Activated CD4-positive, alpha-beta T cell treated with anti-CD3 and anti-CD28 coated beads, Interleukin-2, amount 50 U/mL, for 48 hours (primary cell): ENCODE data around the gene FAM184A.
"Not testable (repeated sequence)": the region's sequence is repeated elsewhere in the genome, so short reads cannot be mapped to it uniquely, and the experiment has no call there.

Experiments used
- DNase-seq, 2 experiments: peaks; one replicate each; pipeline ENCODE4 v3.0.0-alpha.2; 2020

Gene FAM184A

GRCh38 chr6:119052987-119053386 is 25.5 kb downstream of the FAM184A start:
- no peak for DNase-seq

GRCh38 chr6:119052292-119052889 is 26.1 kb downstream of the FAM184A start:
- DNase-seq, result peak; percentile 40 to 48

- no peak for DNase-seq
These were observed 34.2 kb downstream of the FAM184A start for GRCh38 chr6:119044255-119044654.

DNA sequence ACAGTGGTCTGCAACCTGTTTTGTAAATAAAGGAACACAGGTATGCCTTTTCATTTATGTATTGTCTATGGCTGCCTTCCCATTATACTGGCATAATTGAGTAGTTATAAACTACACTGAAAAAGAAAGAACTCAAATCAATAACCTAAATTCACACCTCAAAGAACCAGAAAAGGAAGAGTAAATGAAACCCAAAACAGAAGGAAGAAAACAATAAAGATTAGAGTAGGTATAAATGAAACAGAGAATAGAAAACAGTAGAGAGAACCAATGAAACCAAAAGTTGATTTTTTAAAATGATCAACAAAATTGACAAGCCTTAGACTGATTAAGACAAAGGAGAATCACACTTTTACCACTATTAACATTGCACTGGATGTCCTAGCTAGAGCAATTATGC is 34.7 kb downstream of the FAM184A start:
- no peak for DNase-seq

- no peak for DNase-seq
These were observed 35.2 kb downstream of the FAM184A start for GRCh38 chr6:119043265-119043664.

- no peak for DNase-seq
These were observed 37.8 kb downstream of the FAM184A start for GRCh38 chr6:119040636-119041035.

DNA sequence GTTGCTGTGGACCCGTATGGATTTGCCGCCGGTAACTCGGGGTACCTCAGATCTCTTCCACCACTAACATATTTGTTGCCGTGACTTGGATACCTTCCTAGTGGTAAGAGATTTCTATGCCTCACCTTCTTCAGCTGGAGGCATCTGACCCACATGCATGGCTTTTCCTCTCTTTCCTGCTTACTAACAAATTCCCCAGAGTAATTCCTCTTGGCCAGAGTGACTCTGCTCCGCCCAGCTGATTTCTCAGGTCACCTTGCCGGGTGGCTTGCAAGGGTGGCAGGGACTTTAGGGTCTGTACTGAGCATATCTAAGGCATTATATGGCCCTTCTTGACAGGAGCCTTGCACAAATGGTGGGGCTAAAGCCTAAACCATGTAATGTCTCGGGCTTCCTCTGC is 38.2 kb downstream of the FAM184A start:
- no peak for DNase-seq

DNA sequence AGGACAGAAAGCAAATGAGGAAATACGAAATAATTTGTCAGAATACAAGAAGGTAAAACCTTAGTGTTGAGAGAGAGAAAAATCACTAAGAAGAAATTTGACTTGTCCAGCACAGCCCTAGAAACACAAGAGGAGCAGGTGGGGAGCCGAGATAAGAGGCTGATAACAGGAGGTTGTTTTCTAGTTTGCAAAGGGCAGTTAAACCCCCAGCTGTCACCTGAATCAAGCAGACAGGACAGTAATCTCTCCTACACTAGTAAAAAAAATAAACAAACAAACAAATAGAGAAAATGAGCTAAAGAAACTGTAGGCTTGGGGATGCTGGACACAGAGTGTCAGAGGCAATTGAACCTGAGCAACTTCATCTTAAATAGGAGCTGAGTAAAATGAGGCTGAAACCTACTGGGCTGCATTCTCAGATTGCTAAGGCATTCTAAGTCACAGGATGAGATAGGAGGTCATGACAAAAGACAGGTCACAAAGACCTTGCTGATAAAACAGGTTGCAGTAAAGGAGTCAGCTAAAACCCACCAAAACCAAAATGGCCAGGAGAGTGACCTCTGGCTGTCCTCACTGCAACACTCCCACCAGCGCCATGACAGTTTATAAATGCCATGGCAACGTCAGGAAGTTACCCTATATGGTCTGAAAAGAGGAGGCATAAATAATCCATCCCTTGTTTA is 40.4 kb downstream of the FAM184A start:
- no peak for DNase-seq

DNA sequence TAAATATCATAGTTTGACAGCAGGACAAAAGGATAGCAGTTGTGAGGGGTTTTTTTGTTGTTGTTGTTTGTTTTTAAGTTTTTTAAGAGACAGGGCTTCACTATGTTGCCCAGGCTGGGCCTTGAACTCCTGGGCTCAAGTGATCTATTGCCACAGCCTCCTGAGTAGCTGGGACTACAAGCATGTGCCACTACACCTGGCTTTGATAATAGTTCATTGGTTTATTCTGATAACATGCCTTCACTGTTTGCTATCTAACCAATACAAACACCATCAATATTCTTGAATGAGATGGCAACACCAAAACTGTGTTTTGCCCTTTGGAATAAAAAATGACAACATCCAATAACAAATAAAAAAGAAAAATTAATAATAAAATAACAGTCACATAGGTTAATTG is 41.2 kb downstream of the FAM184A start:
- no peak for DNase-seq

DNA sequence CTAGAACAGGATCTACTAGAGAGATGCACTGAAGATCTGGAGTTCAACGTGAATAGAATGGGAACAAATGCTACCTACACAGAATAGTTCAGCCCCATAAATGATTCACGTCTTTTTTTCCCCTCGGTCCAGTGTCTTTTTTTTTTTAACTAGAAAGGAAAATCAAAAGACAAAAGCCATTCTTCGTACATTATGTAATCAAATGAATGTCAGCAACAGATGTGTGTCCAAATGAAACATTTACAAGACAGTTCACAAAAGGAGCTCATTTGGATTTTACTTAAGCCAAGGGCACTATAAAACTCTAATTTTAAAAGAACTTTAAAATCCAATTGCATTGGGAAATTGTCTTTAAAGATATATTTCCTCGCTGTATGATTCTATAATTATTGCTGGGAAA is 42.4 kb downstream of the FAM184A start:
- DNase-seq, result no peak

GRCh38 chr6:119035459-119035858 is 43.0 kb downstream of the FAM184A start:
- no peak for DNase-seq

DNA sequence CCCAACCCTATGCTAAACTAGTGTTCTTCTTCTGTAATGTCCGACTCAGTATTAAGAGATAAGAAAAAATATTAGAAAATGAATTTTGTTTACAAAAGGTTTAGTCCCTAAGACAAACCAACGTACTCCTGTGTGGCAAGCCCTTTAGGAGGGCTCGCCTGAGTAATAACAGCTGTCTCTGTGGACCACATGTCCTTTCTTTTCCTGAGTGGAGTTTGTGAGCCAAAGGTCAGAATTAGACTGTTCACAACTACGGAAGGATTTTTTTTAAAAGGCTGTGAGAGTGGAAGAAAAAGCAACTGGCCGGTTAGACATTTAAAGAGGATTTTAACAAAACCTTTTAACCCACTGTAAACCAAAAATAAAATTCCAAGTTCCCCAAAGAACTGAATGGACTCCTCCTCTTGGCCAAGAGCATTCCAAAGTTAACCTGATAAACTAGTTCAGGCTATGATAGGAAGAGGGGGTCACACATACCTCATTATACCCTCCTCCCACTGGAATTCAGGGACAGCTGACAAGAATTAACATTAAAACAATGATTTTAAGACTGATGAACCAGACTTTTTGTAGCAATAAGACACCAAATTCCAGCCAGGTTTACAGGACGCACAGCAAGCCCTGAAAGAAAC is 43.5 kb downstream of the FAM184A start:
- DNase-seq, result no peak

GRCh38 chr6:119032428-119032827 is 46.0 kb downstream of the FAM184A start:
- DNase-seq, result no peak

GRCh38 chr6:119030759-119031158 is 47.7 kb downstream of the FAM184A start:
- no peak for DNase-seq

- no peak for DNase-seq
These were observed 50.4 kb downstream of the FAM184A start for GRCh38 chr6:119028091-119028490.

DNA sequence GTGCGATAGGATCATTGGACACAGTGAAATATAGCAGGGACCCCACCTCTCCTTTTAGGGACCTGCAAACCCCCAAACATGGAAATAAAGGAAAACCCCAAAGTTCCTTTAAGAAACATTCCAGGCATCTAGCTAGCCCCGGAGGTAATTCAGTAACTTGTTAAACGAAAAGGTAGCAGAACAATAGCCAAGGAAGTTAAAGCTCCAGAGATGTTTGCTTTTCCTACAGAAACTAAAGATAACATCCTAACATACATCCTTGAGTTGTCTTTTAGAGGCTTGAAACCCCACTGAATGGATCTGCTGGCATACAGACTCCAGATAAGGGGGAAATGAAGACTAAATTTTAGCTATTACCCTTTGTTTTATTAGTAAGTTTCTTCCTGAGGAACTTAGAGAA is 51.0 kb downstream of the FAM184A start:
- no peak for DNase-seq

GRCh38 chr6:119026822-119027221 is 51.6 kb downstream of the FAM184A start:
- DNase-seq, result no peak

DNA sequence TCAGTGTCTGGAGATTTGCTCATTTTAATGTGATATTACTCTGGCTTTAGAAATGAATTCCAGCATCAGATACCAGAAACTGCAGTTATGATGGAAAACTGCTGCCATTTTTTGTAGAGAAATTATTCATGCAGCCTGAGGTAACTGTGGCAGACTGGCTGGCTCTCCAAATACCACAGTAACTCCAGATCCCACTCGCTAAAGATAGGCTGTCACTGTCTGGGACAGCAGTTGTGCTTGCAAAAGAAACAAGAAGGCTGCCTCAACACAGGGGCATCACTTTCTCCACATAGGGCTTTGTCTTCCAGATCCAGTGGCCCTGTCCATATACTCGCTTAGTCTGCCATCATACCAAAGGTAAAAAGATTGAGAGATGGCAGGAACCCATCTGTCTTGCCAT is 52.7 kb downstream of the FAM184A start:
- no peak for DNase-seq

- DNase-seq, result no peak
These were observed 54.4 kb downstream of the FAM184A start for GRCh38 chr6:119024111-119024510.

DNA sequence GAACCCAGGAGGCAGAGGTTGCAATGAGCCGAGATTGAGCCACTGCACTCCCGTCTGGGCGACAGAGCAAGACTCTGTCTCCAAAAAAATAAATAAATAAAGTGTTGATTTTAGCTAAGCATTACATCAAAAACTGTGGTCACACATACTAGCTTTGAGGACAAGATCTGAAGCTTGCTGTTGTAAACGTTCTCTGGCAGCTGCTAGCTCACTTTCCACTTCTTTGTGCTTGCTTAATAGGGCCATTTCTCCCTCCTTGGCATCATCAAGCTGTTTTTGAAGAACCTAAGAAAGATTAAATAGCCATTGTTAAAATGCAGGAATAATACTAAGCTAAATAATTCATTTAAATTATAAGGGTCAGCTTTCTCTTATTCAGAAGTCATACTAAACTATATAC is 55.7 kb downstream of the FAM184A start:
- no peak for DNase-seq

DNA sequence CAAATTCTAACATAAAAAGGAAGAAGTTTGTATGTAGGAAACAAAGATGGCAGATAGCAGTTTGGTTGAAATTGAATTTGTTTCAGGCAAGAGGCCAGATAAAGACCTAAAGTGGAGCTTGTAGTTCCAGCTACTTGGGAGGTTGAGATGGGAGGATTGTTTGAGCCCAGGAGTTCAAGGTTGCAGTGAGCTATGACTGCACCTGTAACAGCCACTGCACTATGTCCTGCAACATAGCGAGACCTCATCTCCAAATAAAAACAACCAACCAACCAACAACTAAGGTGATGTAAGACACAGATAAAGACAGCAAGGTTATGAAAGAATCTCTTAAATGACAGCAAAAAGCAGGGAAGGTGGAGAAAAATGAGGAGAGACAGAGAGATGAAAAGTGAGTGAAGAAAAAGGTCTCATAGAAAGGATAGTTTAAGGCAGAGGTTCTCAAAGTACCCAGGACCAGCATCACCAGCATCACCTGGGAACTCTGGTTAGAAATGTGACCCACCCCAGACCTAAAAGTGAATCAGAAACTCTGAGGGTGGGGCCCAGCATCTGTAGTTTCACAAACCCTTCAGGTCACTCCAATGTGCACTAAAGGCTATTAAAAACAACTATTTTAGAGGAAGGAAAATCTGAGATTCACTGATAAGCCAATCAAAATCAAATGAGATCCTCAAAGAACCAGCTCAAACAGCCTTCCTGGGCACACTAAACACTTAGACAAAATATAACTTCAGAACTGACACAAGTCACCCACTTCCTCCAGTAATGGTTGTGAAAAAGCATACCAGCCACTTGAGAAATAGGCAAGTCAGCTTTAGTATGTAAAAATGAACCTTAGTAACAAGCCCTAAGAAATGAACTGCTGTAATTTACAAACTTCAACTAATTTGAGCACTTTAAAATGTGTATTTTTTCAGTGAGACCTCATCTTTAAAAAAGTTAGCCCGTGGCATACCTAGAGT is 57.6 kb downstream of the FAM184A start:
- no peak for DNase-seq

DNA sequence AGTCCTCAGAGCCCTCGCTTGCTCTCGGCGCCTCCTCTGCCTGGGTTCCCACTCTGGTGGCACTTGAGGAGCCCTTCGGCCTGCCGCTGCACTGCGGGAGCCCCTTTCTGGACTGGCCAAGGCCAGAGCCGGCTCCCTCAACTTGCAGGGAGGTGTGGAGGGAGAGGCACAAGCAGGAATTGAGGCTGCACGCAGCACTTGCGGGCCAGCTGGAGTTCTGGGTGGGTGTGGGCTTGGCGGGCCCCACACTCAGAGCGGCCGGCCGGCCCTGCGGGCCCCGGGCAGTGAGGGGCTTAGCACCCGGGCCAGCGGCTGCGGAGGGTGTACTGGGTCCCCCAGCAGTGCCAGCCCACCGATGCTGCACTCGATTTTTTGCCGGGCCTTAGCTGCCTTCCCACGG is 63.3 kb downstream of the FAM184A start:
- not testable (repeated sequence) for DNase-seq

GRCh38 chr6:119012521-119012920 is 65.9 kb downstream of the FAM184A start:
- DNase-seq, result no peak
